Tibial nerve (tissue), 4 donors: ENCODE measurements around the gene PCDHB5. TPM values are rescaled to one million over a fixed set of nuclear protein-coding genes. Genes with fewer than 3 reads are reported as not detected.
A peak's percentile ranks its signal among the peaks of the same experiment; 100 is the strongest.
"Not testable (repeated sequence)": the region's sequence is repeated elsewhere in the genome, so short reads cannot be mapped to it uniquely, and the experiment has no call there.

Experiments
- DNase-seq, 2 donors: peaks; one replicate each; pipeline ENCODE4 v3.0.0-alpha.2; 2019; ENCODE audit warnings: low spot score in 2 of 2
- H3K27ac ChIP-seq, 4 donors: fragments of 200-600 bp; sonication (generic) in 3 of 4; one replicate each; pipeline ENCODE4 v1.5.1; 2017 to 2019; ENCODE audit warnings: mild to moderate bottlenecking in 1 of 4
- H3K27me3 ChIP-seq, 2 donors: fragments of 200-600 bp; sonication (generic) in 1 of 2; one replicate each; pipeline versions ENCODE4 v1.5.1 to v1.6.0; 2017 to 2019
- H3K36me3 ChIP-seq, 3 donors: fragments of 200-600 bp; sonication (generic); one replicate each; pipeline ENCODE4 v1.5.1; 2018 to 2019
- H3K4me1 ChIP-seq, 4 donors: fragments of 200-600 bp; sonication (generic) in 3 of 4; one replicate each; pipeline ENCODE4 v1.5.1; 2017 to 2019
- H3K4me3 ChIP-seq, 4 donors: fragments of 200-600 bp; sonication (generic) in 3 of 4; one replicate each; pipeline ENCODE4 v1.5.1; 2017 to 2019; ENCODE audit warnings: mild to moderate bottlenecking in 1 of 4, moderate library complexity in 1 of 4
- H3K9me3 ChIP-seq, 4 donors: fragments of 200-600 bp; sonication (generic) in 3 of 4; one replicate each; pipeline ENCODE4 v1.5.1; 2017 to 2019
- EP300 ChIP-seq, 2 donors: sonication (generic); formaldehyde crosslinking; IDR thresholded peaks; one replicate each; pipeline ENCODE4 v1.6.1; 2017; ENCODE audit warnings: antibody characterized with exemption in 2 of 2, mild to moderate bottlenecking in 1 of 2
- POLR2A ChIP-seq, 2 donors: fragments of 450-650 bp; IDR thresholded peaks; one replicate each; pipeline ENCODE4 v1.6.1; 2017; ENCODE audit warnings: antibody characterized with exemption in 2 of 2, mild to moderate bottlenecking in 2 of 2, moderate library complexity in 2 of 2
- WGBS, 2 donors: methylation state at CpG; one replicate each; pipeline ENCODE4 v1.1.5; 2018; 5-methylcytosine and 5-hydroxymethylcytosine counted together
- total RNA-seq, 4 donors: library from RNA; depleted of rRNA; stranded (reverse); fragments of >200 nt; gene quantifications; one replicate each; pipeline ENCODE4 v1.1.0, GENCODE V29; 2016
- TF ChIP-seq, protein P1 (sequence below), 5 experiments: fragments of 200-600 bp in 3 of 5; fragments of 450-650 bp in 2 of 5; sonication (generic) in 3 of 5; IDR thresholded peaks; one replicate each; pipeline ENCODE4 v1.5.1; 2016 to 2019; ENCODE audit warnings: antibody characterized with exemption in 5 of 5, mild to moderate bottlenecking in 3 of 5, moderate library complexity in 2 of 5

PCDHB5 gene
- 10 to 100 TPM in 2 of 4 donors, 1 to 10 TPM in 2; 5.9 to 15.5 (median 9.6) TPM for total RNA-seq

GRCh38 chr5:141135030-141135717 lies at the start of gene PCDHB5:
Gene PCDHB5 (plus strand): TSS chr5:141135206. CDS start chr5:141135435, 229 bp downstream.
- Histone ChIP-seq H3K4me3 (peak within 1 kb of the TSS; percentile 8 to 48 (median 16)), H3K36me3 (no peaks in the 10 kb centered on the region), H3K27me3 (no peaks in the 10 kb centered on the region), H3K9me3 (peaks cover 0 to 97% (median 27%) of the 10 kb centered on the region in 4 donors), H3K27ac (peak within 1 kb of the TSS in 1 of 4 donors; percentile 48), H3K4me1 (no peaks in the 10 kb centered on the region)
- WGBS, 2 donors = 23 to 26% methylated on average over 22 of the region's 22 CpGs
- TF ChIP-seq, protein P1, sequence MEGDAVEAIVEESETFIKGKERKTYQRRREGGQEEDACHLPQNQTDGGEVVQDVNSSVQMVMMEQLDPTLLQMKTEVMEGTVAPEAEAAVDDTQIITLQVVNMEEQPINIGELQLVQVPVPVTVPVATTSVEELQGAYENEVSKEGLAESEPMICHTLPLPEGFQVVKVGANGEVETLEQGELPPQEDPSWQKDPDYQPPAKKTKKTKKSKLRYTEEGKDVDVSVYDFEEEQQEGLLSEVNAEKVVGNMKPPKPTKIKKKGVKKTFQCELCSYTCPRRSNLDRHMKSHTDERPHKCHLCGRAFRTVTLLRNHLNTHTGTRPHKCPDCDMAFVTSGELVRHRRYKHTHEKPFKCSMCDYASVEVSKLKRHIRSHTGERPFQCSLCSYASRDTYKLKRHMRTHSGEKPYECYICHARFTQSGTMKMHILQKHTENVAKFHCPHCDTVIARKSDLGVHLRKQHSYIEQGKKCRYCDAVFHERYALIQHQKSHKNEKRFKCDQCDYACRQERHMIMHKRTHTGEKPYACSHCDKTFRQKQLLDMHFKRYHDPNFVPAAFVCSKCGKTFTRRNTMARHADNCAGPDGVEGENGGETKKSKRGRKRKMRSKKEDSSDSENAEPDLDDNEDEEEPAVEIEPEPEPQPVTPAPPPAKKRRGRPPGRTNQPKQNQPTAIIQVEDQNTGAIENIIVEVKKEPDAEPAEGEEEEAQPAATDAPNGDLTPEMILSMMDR (IDR thresholded peaks at IDR 0.05) = peak in 2 of 5 experiments; percentile 12 to 32
- TF ChIP-seq EP300 (IDR thresholded peaks at IDR 0.05) = no peak
- DNase-seq = peak in 1 of 2 donors; percentile 33

- no peaks in the 10 kb centered on the region for H3K27me3 ChIP-seq
- TF ChIP-seq, protein P1 (IDR thresholded peaks at IDR 0.05) = peak in 3 of 5 experiments; percentile 8 to 34 (median 19)
- TF ChIP-seq EP300 (IDR thresholded peaks at IDR 0.05) = no peak
- no peak for TF ChIP-seq POLR2A (IDR thresholded peaks at IDR 0.05)
- peak within 1 kb of the TSS in 2 of 4 donors; percentile 16 to 39 for H3K4me3 ChIP-seq
- no peaks in the 10 kb centered on the region for H3K36me3 ChIP-seq
- peak in 1 of 2 donors; percentile 12 for DNase-seq
- H3K4me1 ChIP-seq = no peaks in the 10 kb centered on the region
- H3K9me3 ChIP-seq = peaks cover 0 to 88% (median 11%) of the 10 kb centered on the region in 4 donors
- WGBS, 2 donors = 19 to 20% methylated on average over 29 of the region's 29 CpGs
- no peak within 1 kb of the TSS for H3K27ac ChIP-seq
Observed at GRCh38 chr5:141094481-141095262, 40.3 kb upstream of the PCDHB5 start, which contains the start of gene PCDHB2. Gene PCDHB2 (plus strand): TSS chr5:141094615. CDS start chr5:141094791, 176 bp downstream.

DNA sequence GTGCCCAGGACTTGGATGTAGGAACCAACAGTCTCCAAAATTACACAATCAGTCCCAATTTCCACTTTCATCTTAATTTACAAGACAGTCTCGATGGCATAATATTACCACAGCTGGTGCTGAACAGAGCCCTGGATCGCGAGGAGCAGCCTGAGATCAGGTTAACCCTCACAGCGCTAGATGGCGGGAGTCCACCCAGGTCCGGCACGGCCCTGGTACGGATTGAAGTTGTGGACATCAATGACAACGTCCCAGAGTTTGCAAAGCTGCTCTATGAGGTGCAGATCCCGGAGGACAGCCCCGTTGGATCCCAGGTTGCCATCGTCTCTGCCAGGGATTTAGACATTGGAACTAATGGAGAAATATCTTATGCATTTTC lies 39.8 kb upstream of the PCDHB5 start:
- Histone ChIP-seq H3K4me1 (no peaks in the 10 kb centered on the region), H3K9me3 (peaks cover 0 to 87% (median 14%) of the 10 kb centered on the region in 4 donors), H3K27me3 (no peaks in the 10 kb centered on the region), H3K27ac (no peak overlapping the region), H3K36me3 (no peaks in the 10 kb centered on the region), H3K4me3 (peak overlapping the region in 2 of 4 donors; percentile 16 to 39)
- DNase-seq = no peak
- TF ChIP-seq, protein P1 (IDR thresholded peaks at IDR 0.05) = no peak
- TF ChIP-seq EP300 (IDR thresholded peaks at IDR 0.05) = no peak
- no peak for TF ChIP-seq POLR2A (IDR thresholded peaks at IDR 0.05)
- WGBS, 2 donors = 50 to 55% methylated on average over 12 of the region's 12 CpGs

DNA sequence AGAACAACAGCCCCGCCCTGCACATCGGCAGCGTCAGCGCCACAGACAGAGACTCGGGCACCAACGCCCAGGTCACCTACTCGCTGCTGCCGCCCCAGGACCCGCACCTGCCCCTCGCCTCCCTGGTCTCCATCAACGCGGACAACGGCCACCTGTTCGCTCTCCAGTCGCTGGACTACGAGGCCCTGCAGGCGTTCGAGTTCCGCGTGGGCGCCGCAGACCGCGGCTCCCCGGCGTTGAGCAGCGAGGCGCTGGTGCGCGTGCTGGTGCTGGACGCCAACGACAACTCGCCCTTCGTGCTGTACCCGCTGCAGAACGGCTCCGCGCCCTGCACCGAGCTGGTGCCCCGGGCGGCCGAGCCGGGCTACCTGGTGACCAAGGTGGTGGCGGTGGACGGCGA lies 38.8 kb upstream of the PCDHB5 start:
- not testable (repeated sequence) for H3K4me3 ChIP-seq, H3K36me3 ChIP-seq, H3K27ac ChIP-seq, H3K4me1 ChIP-seq, H3K27me3 ChIP-seq, DNase-seq
- peaks cover 0 to 89% (median 13%) of the 10 kb centered on the region in 4 donors for H3K9me3 ChIP-seq
- WGBS, 2 donors = 46 to 58% methylated on average over 9 of the region's 46 CpGs

GRCh38 chr5:141096586-141096985 lies 38.4 kb upstream of the PCDHB5 start:
- H3K27me3 ChIP-seq, H3K4me1 ChIP-seq, H3K4me3 ChIP-seq, H3K36me3 ChIP-seq, H3K27ac ChIP-seq, DNase-seq: not testable (repeated sequence)
- peaks cover 0 to 90% (median 14%) of the 10 kb centered on the region in 4 donors for H3K9me3 ChIP-seq
- WGBS, 2 donors = 41% methylated on average over 24 of the region's 38 CpGs; no CpG with 5 or more reads in 1 of the 2 donors
